GM12878 (cell line): ENCODE results near the gene ENOX1. TPM values are rescaled to one million over a fixed set of nuclear protein-coding genes. Genes with fewer than 3 reads are reported as not detected.

Experiments
- ATAC-seq: fragments of 200-7000 bp; cut with Tn5 transposase; 3 replicates; pipeline ENCODE4 v1.9.1; 2020; ENCODE audit warnings: mild to moderate bottlenecking, moderate library complexity
- BruUV-seq: library from RNA; stranded (reverse); fragments of 400-500 nt; replicated peaks from 2 replicates; lab custom pipeline; 2021; lab: Mats Ljungman, UMichigan
- CTCF ChIA-PET: fragments of 300-600 bp; sonication (Branson Sonifier 250); formaldehyde crosslinking; extraction: SDS; loops from one replicate; lab custom pipeline; 2021; ENCODE audit warnings: inconsistent platforms; lab: Yijun Ruan, JAX
- POLR2A ChIA-PET: fragments of 350-600 bp; formaldehyde crosslinking; extraction: SDS; loops from one replicate; lab custom pipeline; 2021; ENCODE audit warnings: inconsistent platforms; lab: Charles Lee
- RAD21 ChIA-PET: fragments of 300-600 bp; sonication (Branson Sonifier 250); formaldehyde crosslinking; loops from one replicate; lab custom pipeline; 2023; ENCODE audit warnings: antibody characterized with exemption; ENCODE audit not compliant: unreplicated experiment; lab: Charles Lee
- SMC1A ChIA-PET: fragments of 300-600 bp; sonication (Branson Sonifier 250); formaldehyde crosslinking; loops from one replicate; lab custom pipeline; 2023; ENCODE audit not compliant: unreplicated experiment, uncharacterized antibody; lab: Charles Lee
- DNase-seq: peaks from one replicate; pipeline ENCODE4 v3.0.0-alpha.2; 2011; ENCODE audit warnings: low read depth, low spot score
- FAIRE-seq: peaks from 3 replicates; lab custom pipeline; 2011; peaks lifted over from hg19 to GRCh38; lab: Jason Lieb, UNC
- H2AFZ ChIP-seq: 2 replicates; pipeline ENCODE4 v1.6.0; 2011; ENCODE audit warnings: low read depth, low read length, control low read depth; ENCODE audit not compliant: control insufficient read depth
- H3K27ac ChIP-seq: 2 replicates; pipeline ENCODE4 v1.5.1; 2011; ENCODE audit warnings: control low read depth; ENCODE audit not compliant: control insufficient read depth, insufficient read depth
- H3K27me3 ChIP-seq, 2 experiments: replicated peaks in 1 of 2; 2 replicates each; pipeline versions ENCODE4 v1.6.0 to v1.6.1; 2011; ENCODE audit warnings: low read length in 1 of 2; ENCODE audit not compliant: control insufficient read depth in 2 of 2, insufficient read depth in 2 of 2
- H3K36me3 ChIP-seq, 2 experiments: 2 replicates each; pipeline ENCODE4 v1.5.1; 2011; ENCODE audit warnings: low read length in 1 of 2; ENCODE audit not compliant: control insufficient read depth in 2 of 2, insufficient read depth in 2 of 2
- H3K4me1 ChIP-seq: 2 replicates; pipeline ENCODE4 v1.6.1; 2011; ENCODE audit warnings: mild to moderate bottlenecking, low read length, moderate library complexity, mixed read lengths; ENCODE audit not compliant: control insufficient read depth, insufficient read depth
- H3K4me2 ChIP-seq: 2 replicates; pipeline ENCODE4 v1.6.0; 2011; ENCODE audit warnings: control low read depth; ENCODE audit not compliant: control insufficient read depth, insufficient read depth
- H3K4me3 ChIP-seq: fragments of 200-600 bp; sonication (generic); 2 replicates; pipeline ENCODE4 v1.5.1; 2016
- H3K79me2 ChIP-seq: 2 replicates; pipeline ENCODE4 v1.6.0; 2011; ENCODE audit warnings: low read length; ENCODE audit not compliant: control insufficient read depth, insufficient read depth
- H3K9ac ChIP-seq: 2 replicates; pipeline ENCODE4 v1.8.0; 2011; ENCODE audit warnings: low read length, control low read depth, mixed read lengths; ENCODE audit not compliant: control insufficient read depth, insufficient read depth
- H3K9me3 ChIP-seq: replicated peaks from 3 replicates; pipeline ENCODE4 v1.5.1; 2011; ENCODE audit warnings: mild to moderate bottlenecking, low read length; ENCODE audit not compliant: control insufficient read depth, insufficient read depth
- H4K20me1 ChIP-seq: 2 replicates; pipeline ENCODE4 v1.6.0; 2011; ENCODE audit not compliant: control insufficient read depth, insufficient read depth
- GABPA ChIP-seq: IDR thresholded peaks from 2 replicates; pipeline ENCODE4 v1.6.1; 2014; ENCODE audit warnings: antibody characterized with exemption, low read depth, mild to moderate bottlenecking, inconsistent platforms
- LARP7 ChIP-seq: fragments of 450-650 bp; IDR thresholded peaks from 2 replicates; pipeline ENCODE4 v1.6.1; 2017; ENCODE audit warnings: mild to moderate bottlenecking
- NFYA ChIP-seq: IDR thresholded peaks from 2 replicates; pipeline ENCODE4 v1.6.1; 2011; ENCODE audit warnings: low read depth, mild to moderate bottlenecking, low read length, improper control_type of control experiment, borderline replicate concordance
- NR2F1 ChIP-seq: fragments of 450-650 bp; conservative IDR thresholded peaks from 2 replicates; pipeline ENCODE4 v1.6.1; 2017; ENCODE audit warnings: mild to moderate bottlenecking
- SP1 ChIP-seq: IDR thresholded peaks from one replicate; pipeline ENCODE4 v1.6.1; 2011; ENCODE audit warnings: low read depth, low read length
- WGBS: methylation state at CpG from one replicate; pipeline ENCODE4 v1.1.6; 2016; ENCODE audit warnings: low lambda C conversion rate; ENCODE audit not compliant: insufficient replicate concordance, insufficient coverage; ENCODE audit errors: missing lambda C conversion rate; 5-methylcytosine and 5-hydroxymethylcytosine counted together
- in situ Hi-C: fragments of 300-500 bp; cut with MboI; formaldehyde crosslinking; loops from 9 replicates; pipeline ENCODE4 v1.14.3; 2018; ENCODE audit warnings: mixed read lengths
- intact Hi-C: fragments of 100-400 bp; cut with micrococcal nuclease; formaldehyde crosslinking; loops from one replicate; pipeline ENCODE4 v1.14.2; 2022; ENCODE audit not compliant: unreplicated experiment
- polyA plus RNA-seq, 11 experiments: library from polyadenylated mRNA; depleted of rRNA in 4 of 11; unstranded in 6 of 11; stranded (reverse) in 5 of 11; fragments of >200 nt; fragmentation: Nextera tagmentation in 4 of 11; fragmentation: Illumina TruSeq in 1 of 11; extraction: Ambion mirVana in 4 of 11; extraction: Trizol in 1 of 11; gene quantifications; 1 replicate in 1 of 11; 2 replicates in 10 of 11; pipeline versions ENCODE4 v1.2.1 to v1.2.3, GENCODE V29; 2011 to 2016; ENCODE audit warnings: inconsistent platforms in 2 of 11, missing spikeins in 2 of 11, low read depth in 1 of 11
- total RNA-seq, 4 experiments: library from RNA; depleted of rRNA in 3 of 4; stranded (reverse); fragments of >200 nt in 3 of 4; fragmentation: Illumina TruSeq in 1 of 4; extraction: Trizol in 1 of 4; gene quantifications; 2 replicates each; pipeline versions ENCODE4 v1.2.1 to v1.2.3, GENCODE V29; 2013 to 2021
- TF ChIP-seq, protein P1 (sequence below), 3 experiments: IDR thresholded peaks in 2 of 3; conservative IDR thresholded peaks in 1 of 3; 2 replicates each; pipeline ENCODE4 v1.5.1; 2011; ENCODE audit warnings: low read depth in 3 of 3, low read length in 3 of 3, mild to moderate bottlenecking in 3 of 3, control low read depth in 2 of 3, moderate library complexity in 2 of 3, inconsistent platforms in 1 of 3, mixed read lengths in 1 of 3; ENCODE audit not compliant: control insufficient read depth in 2 of 3, insufficient read depth in 1 of 3; ENCODE audit errors: extremely low read depth in 1 of 3
- TF ChIP-seq, protein P2 (sequence below): fragments of 150-350 bp; IDR thresholded peaks from 2 replicates; pipeline ENCODE4 v1.6.1; 2016; ENCODE audit warnings: low read depth, low read length

ENOX1 gene
- total and polyA plus RNA-seq, 10 of the 15 experiments (the other 5 are each of a cell fraction or from before 2014, with no cell fraction given): 0.11 to 0.26 (median 0.15) TPM

GRCh38 chr13:43266936-43267615 is 519.7 kb downstream of the ENOX1 start:
- Histone ChIP-seq H3K27me3 (no peaks in the 10 kb centered on the region), H3K27ac (no peak overlapping the region), H3K4me1 (peaks cover 12% of the 10 kb centered on the region)
- FAIRE-seq: no peak
- 72% methylated on average over 5 of the region's 9 CpGs for WGBS
- TF ChIP-seq, protein P1, sequence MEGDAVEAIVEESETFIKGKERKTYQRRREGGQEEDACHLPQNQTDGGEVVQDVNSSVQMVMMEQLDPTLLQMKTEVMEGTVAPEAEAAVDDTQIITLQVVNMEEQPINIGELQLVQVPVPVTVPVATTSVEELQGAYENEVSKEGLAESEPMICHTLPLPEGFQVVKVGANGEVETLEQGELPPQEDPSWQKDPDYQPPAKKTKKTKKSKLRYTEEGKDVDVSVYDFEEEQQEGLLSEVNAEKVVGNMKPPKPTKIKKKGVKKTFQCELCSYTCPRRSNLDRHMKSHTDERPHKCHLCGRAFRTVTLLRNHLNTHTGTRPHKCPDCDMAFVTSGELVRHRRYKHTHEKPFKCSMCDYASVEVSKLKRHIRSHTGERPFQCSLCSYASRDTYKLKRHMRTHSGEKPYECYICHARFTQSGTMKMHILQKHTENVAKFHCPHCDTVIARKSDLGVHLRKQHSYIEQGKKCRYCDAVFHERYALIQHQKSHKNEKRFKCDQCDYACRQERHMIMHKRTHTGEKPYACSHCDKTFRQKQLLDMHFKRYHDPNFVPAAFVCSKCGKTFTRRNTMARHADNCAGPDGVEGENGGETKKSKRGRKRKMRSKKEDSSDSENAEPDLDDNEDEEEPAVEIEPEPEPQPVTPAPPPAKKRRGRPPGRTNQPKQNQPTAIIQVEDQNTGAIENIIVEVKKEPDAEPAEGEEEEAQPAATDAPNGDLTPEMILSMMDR (IDR thresholded peaks at IDR 0.05 in 2 of 3, conservative IDR thresholded peaks at IDR 0.05 in 1 of 3; ENCODE audit: control insufficient read depth in 2 of 3, extremely low read depth in 1 of 3, insufficient read depth in 1 of 3, low read depth in 3 of 3, low read length in 3 of 3): no peak
- TF ChIP-seq, protein P2, sequence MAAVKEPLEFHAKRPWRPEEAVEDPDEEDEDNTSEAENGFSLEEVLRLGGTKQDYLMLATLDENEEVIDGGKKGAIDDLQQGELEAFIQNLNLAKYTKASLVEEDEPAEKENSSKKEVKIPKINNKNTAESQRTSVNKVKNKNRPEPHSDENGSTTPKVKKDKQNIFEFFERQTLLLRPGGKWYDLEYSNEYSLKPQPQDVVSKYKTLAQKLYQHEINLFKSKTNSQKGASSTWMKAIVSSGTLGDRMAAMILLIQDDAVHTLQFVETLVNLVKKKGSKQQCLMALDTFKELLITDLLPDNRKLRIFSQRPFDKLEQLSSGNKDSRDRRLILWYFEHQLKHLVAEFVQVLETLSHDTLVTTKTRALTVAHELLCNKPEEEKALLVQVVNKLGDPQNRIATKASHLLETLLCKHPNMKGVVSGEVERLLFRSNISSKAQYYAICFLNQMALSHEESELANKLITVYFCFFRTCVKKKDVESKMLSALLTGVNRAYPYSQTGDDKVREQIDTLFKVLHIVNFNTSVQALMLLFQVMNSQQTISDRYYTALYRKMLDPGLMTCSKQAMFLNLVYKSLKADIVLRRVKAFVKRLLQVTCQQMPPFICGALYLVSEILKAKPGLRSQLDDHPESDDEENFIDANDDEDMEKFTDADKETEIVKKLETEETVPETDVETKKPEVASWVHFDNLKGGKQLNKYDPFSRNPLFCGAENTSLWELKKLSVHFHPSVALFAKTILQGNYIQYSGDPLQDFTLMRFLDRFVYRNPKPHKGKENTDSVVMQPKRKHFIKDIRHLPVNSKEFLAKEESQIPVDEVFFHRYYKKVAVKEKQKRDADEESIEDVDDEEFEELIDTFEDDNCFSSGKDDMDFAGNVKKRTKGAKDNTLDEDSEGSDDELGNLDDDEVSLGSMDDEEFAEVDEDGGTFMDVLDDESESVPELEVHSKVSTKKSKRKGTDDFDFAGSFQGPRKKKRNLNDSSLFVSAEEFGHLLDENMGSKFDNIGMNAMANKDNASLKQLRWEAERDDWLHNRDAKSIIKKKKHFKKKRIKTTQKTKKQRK: no peak
- no peak for TF ChIP-seq SP1
- TF ChIP-seq NFYA: no peak
- no peak for TF ChIP-seq GABPA
- no peak for TF ChIP-seq NR2F1
- TF ChIP-seq LARP7: no peak
- TF ChIP-seq, all 136 proteins: peak for 0
- intact Hi-C loops: loop anchor here (10.0 kb wide), 1 partner anchor 292 kb away; no protein-coding TSS in a partner anchor
- Histone ChIP-seq H2AFZ (no peak overlapping the region; the same call in 1 of the 2 replicates), H3K9me3 (no peaks in the 10 kb centered on the region), H4K20me1 (no peaks in the 10 kb centered on the region), H3K9ac (no peak overlapping the region), H3K36me3 (no peaks in the 10 kb centered on the region), H3K79me2 (no peaks in the 10 kb centered on the region), H3K4me3 (no peak overlapping the region), H3K4me2 (peak overlapping the region; percentile 36; the same call in 1 of the 2 replicates)
- BruUV-seq: no TSS peak
- ChIA-PET CTCF (interaction anchor here (1.0 to 1.6 kb wide), 2 partner anchors 27 to 36 kb away, joined by 3 to 5 read pairs; no protein-coding TSS in a partner anchor), SMC1A (interaction anchor here (0.6 to 1.8 kb wide), 2 partner anchors 14 to 757 kb away, joined by 3 to 6 read pairs; no protein-coding TSS in a partner anchor), RAD21 (interaction anchor here (0.6 kb wide), 1 partner anchor 74 kb away, joined by 3 read pairs; no protein-coding TSS in a partner anchor), POLR2A (no interaction called here)
- in situ Hi-C loops: no loop called here
- no peak for ATAC-seq
- no peak for DNase-seq
